Memory B cell (primary cell): ENCODE results near the gene ANKRD11.
"Not testable (repeated sequence)": the region's sequence is repeated elsewhere in the genome, so short reads cannot be mapped to it uniquely, and the experiment has no call there.

Experiments
- ATAC-seq: fragments of 150-1000 bp; cut with Tn5 transposase; 2 replicates; pipeline ENCODE4 v1.10.0; 2021; ENCODE audit warnings: low read depth, mild to moderate bottlenecking, moderate library complexity
- DNase-seq, 2 donors: peaks; one replicate each; pipeline ENCODE4 v3.0.0; 2022; ENCODE audit warnings: low spot score in 2 of 2
- H3K27ac Mint-ChIP-seq: one replicate; pipeline ENCODE4 v1.8.0; 2022; ENCODE audit warnings: mild to moderate bottlenecking, moderate library complexity, mixed read lengths
- H3K27me3 Mint-ChIP-seq: one replicate; pipeline ENCODE4 v1.8.0; 2022; ENCODE audit warnings: mixed read lengths
- H3K36me3 Mint-ChIP-seq: one replicate; pipeline ENCODE4 v1.8.0; 2022; ENCODE audit warnings: mild to moderate bottlenecking, mixed read lengths
- H3K4me1 Mint-ChIP-seq: one replicate; pipeline ENCODE4 v1.8.0; 2022; ENCODE audit warnings: mixed read lengths
- H3K4me3 Mint-ChIP-seq: one replicate; pipeline ENCODE4 v1.8.0; 2022; ENCODE audit warnings: mild to moderate bottlenecking, moderate library complexity, mixed read lengths
- H3K9me3 Mint-ChIP-seq: one replicate; pipeline ENCODE4 v1.8.0; 2022; ENCODE audit warnings: mixed read lengths

Gene ANKRD11

DNA sequence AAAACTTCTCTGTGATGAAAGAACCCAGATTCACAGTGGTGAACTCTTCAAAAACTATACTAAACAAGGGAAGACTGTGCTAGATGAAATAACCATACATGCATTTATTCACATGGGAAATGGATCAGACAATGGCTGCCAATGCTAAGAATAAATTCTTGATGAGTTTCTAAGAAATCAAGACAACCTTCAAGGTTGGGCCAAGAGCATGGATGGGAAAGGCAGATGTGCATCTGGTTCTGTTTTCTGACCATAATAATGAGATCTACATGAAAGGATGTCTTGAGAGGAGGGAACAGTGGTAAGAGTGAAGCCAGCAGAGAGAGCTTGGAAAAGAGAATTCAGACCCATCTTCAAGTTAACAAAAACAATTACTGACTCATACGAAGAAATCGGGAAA is 31.4 kb downstream of the ANKRD11 start:
- Mint-ChIP-seq H3K27ac (peak overlapping the region; percentile 31), H3K27me3 (no peaks in the 10 kb centered on the region), H3K4me1 (peaks cover 19% of the 10 kb centered on the region), H3K4me3 (no peak overlapping the region), H3K36me3 (peaks cover 17% of the 10 kb centered on the region), H3K9me3 (peaks cover 2% of the 10 kb centered on the region)
- DNase-seq: no peak
- ATAC-seq: no peak

DNA sequence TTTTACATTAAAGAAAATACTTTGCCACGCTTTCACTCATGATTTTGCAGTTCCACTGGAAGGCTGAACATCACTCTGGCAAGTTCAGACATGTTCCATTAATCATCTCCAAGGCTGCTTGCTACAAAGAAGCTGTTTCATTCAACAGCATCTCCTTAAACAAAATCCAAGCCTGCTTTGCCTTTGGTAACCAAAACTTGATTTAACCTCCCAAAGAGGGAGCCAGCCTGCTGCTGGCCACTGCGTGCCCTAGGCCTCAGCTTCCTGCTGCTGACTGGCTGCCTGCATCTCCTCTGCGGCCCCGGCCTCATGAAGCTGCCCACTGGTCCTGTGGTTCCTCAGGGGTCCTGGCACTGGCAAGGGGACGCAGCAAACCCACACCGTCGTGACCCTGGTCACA is 31.8 kb downstream of the ANKRD11 start:
- DNase-seq (no peak), ATAC-seq (no peak)
- Mint-ChIP-seq H3K4me1 (peaks cover 23% of the 10 kb centered on the region), H3K36me3 (peaks cover 17% of the 10 kb centered on the region), H3K9me3 (peaks cover 2% of the 10 kb centered on the region), H3K27me3 (no peaks in the 10 kb centered on the region), H3K27ac (peak overlapping the region; percentile 31), H3K4me3 (no peak overlapping the region)

DNA sequence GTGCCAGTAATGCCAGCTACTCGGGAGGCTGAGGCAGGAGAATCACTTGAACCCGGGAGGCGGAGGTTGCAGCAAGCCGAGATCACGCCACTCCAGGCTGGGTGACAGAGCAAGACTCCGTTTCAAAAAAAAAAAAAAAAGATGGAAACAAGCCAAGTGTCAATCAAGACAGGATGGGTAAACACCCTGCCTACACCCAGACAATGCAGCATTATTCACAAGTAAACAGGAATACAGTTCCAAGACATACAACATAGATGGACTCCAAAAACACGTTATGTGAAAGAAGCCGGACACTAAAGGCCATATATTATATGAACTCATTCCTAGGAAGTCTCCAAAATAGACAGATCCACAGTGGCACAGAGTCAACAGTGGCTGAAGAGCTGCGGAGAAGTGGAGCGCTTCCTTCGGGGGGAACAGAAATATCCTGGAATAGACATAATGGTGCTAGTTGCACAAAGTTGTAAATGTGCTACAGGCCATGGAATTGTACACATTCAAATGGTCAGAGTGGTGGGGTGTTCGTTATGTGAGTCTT is 33.9 kb downstream of the ANKRD11 start:
- ATAC-seq (no peak), DNase-seq (no peak)
- Mint-ChIP-seq H3K4me3 (no peak overlapping the region), H3K36me3 (peaks cover 15% of the 10 kb centered on the region), H3K27ac (no peak overlapping the region), H3K4me1 (peaks cover 25% of the 10 kb centered on the region), H3K27me3 (no peaks in the 10 kb centered on the region), H3K9me3 (peaks cover 2% of the 10 kb centered on the region)

GRCh38 chr16:89455692-89456091 is 34.7 kb downstream of the ANKRD11 start:
- no peak for DNase-seq
- H3K4me3 Mint-ChIP-seq: no peak overlapping the region

DNA sequence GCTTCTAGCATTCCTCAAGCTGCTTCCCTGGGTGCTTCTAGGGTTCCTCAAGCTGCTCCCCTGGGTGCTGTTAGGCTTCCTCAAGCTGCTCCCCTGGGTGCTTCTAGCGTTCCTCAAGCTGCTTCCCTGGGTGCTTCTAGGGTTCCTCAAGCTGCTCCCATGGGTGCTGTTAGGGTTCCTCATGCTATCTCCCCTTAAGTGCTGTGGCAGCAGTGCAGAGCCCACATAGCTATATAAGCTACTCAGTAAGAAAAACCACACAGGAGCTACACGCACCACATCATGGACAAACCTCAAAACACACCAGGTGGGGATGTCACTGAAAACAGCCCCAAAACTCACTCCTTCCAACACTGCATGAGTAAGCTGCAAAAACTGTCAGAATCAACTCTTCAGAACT is 35.2 kb downstream of the ANKRD11 start:
- peaks cover 17% of the 10 kb centered on the region for H3K4me1 Mint-ChIP-seq
- H3K27ac Mint-ChIP-seq: peak overlapping the region; percentile 45
- H3K27me3 Mint-ChIP-seq: no peaks in the 10 kb centered on the region
- peaks cover 2% of the 10 kb centered on the region for H3K9me3 Mint-ChIP-seq
- DNase-seq (peak in 1 of 2 donors; percentile 50), ATAC-seq (peak; percentile 62)
- no peak overlapping the region for H3K4me3 Mint-ChIP-seq
- peaks cover 10% of the 10 kb centered on the region for H3K36me3 Mint-ChIP-seq

More at GRCh38 chr16:89455692-89456091, 34.7 kb downstream of the ANKRD11 start:
- peaks cover 13% of the 10 kb centered on the region for H3K36me3 Mint-ChIP-seq
- H3K27me3 Mint-ChIP-seq: no peaks in the 10 kb centered on the region
- peaks cover 2% of the 10 kb centered on the region for H3K9me3 Mint-ChIP-seq
- H3K27ac Mint-ChIP-seq: peak overlapping the region; percentile 45
- H3K4me1 Mint-ChIP-seq: peaks cover 20% of the 10 kb centered on the region
- ATAC-seq: no peak

DNA sequence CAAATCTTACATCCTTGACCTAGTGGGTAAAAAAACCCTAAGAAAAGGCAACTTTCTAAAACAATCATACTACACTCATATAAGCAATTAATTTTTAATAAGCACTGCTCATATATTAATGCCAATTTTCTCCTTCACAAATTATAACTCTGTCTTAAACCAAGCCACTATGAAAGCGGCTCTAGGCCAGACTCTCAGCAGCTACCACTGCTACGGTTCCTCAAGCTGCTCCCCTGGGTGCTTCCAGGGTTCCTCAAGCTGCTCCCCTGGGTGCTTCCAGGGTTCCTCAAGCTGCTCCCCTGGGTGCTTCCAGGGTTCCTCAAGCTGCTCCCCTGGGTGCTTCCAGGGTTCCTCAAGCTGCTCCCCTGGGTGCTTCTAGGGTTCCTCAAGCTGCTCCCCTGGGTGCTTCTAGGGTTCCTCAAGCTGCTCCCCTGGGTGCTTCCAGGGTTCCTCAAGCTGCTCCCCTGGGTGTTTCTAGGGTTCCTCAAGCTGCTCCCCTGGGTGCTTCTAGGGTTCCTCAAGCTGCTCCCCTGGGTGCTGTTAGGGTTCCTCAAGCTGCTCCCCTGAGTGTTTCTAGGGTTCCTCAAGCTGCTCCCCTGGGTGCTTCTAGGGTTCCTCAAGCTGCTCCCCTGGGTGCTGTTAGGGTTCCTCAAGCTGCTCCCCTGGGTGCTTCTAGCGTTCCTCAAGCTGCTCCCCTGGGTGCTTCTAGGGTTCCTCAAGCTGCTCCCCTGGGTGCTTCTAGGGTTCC is 35.8 kb downstream of the ANKRD11 start:
- H3K27ac Mint-ChIP-seq: not testable (repeated sequence)
- DNase-seq: peak in 1 of 2 donors; percentile 46

GRCh38 chr16:89453501-89454321 is 36.6 kb downstream of the ANKRD11 start:
- H3K27me3 Mint-ChIP-seq: no peaks in the 10 kb centered on the region
- ATAC-seq: peak; percentile 24
- DNase-seq: no peak
- peaks cover 2% of the 10 kb centered on the region for H3K9me3 Mint-ChIP-seq
- peaks cover 5% of the 10 kb centered on the region for H3K36me3 Mint-ChIP-seq
- no peak overlapping the region for H3K4me3 Mint-ChIP-seq
- peaks cover 18% of the 10 kb centered on the region for H3K4me1 Mint-ChIP-seq
- peak overlapping the region; percentile 54 for H3K27ac Mint-ChIP-seq

More for the DNA sequence above, 35.8 kb downstream of the ANKRD11 start:
- H3K4me1 Mint-ChIP-seq: peaks cover 21% of the 10 kb centered on the region
- H3K27me3 Mint-ChIP-seq, H3K36me3 Mint-ChIP-seq, H3K9me3 Mint-ChIP-seq, H3K4me3 Mint-ChIP-seq: not testable (repeated sequence)
- ATAC-seq: peak; percentile 52

GRCh38 chr16:89452925-89453324 is 37.4 kb downstream of the ANKRD11 start:
- no peak for DNase-seq
- peaks cover 2% of the 10 kb centered on the region for H3K9me3 Mint-ChIP-seq
- no peaks in the 10 kb centered on the region for H3K27me3 Mint-ChIP-seq
- ATAC-seq: no peak
- peaks cover 18% of the 10 kb centered on the region for H3K4me1 Mint-ChIP-seq
- no peak overlapping the region for H3K27ac Mint-ChIP-seq
- H3K36me3 Mint-ChIP-seq: peaks cover 3% of the 10 kb centered on the region
- no peak overlapping the region for H3K4me3 Mint-ChIP-seq

DNA sequence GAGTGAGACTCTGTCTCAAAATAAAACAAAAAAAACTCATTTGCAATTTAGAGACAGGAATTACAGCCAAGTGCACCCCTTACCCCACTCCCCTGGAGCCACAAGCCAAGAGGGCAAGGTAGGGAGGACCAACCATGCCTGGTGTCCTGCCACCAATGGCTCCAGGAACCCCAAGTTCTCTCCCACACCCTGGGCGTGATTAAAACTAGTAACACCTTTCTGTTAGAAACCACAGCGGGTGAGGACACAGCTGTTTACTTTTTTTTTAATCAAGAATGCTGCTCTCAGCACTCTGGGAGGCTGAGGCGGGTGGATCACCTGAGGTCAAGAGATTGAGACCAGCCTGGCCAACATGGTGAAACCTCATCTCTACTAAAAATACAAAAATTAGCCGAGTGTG is 38.1 kb downstream of the ANKRD11 start:
- peaks cover 3% of the 10 kb centered on the region for H3K36me3 Mint-ChIP-seq
- no peak for ATAC-seq
- H3K4me1 Mint-ChIP-seq: peaks cover 21% of the 10 kb centered on the region
- no peak overlapping the region for H3K4me3 Mint-ChIP-seq
- H3K27me3 Mint-ChIP-seq: no peaks in the 10 kb centered on the region
- peaks cover 2% of the 10 kb centered on the region for H3K9me3 Mint-ChIP-seq
- H3K27ac Mint-ChIP-seq: no peak overlapping the region
- DNase-seq: no peak

DNA sequence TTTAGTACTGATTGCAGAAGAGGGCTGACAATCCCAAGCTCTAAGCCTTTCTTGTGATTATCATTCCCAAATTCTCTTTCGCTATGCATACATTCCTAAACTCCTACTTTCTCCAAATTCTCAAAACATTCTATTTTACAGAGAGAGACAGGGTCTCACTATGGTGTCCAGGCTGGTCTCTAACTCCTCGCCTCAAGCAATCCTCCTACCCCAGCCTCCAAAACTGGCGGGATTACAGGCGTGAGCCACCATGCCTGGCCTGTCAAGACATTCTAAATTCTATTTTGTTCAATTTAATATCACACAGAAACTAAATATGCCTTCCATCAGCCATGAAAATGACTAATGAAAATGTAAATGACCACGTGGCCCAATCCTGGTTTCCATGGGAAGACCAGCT is 39.8 kb downstream of the ANKRD11 start:
- no peaks in the 10 kb centered on the region for H3K27me3 Mint-ChIP-seq
- no peak overlapping the region for H3K4me3 Mint-ChIP-seq
- ATAC-seq (no peak), DNase-seq (no peak)
- no peaks in the 10 kb centered on the region for H3K36me3 Mint-ChIP-seq
- no peak overlapping the region for H3K27ac Mint-ChIP-seq
- H3K4me1 Mint-ChIP-seq: peaks cover 29% of the 10 kb centered on the region
- peaks cover 2% of the 10 kb centered on the region for H3K9me3 Mint-ChIP-seq

DNA sequence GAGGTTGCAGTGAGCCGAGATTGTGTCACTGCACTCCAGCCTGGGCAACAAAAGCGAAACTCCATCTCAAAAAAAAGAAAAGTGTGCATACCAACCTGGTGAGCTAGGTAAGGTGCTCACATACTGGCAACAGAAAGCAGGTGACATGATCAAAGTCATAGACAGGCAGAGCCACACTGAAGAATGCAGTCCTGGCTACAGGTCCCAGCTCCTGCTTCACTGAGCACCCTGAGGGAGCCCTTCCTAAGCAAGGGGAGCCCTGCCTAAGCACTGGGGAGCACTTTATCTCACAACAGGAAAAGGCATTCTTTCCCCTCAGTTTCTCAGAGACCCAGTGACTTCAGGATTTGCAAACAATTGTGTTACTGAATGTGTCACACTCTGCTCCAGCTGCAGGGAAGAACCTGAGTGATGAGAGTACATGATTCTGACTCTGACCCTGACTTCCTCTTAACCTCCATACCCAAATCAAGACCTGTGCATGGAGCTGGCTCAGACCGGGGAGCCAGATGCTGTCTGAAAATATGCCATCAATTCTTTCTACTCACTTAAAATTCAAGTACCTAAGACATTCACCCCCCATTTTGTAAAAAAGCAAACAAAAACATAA is 40.5 kb downstream of the ANKRD11 start:
- Mint-ChIP-seq H3K27me3 (no peaks in the 10 kb centered on the region), H3K9me3 (no peaks in the 10 kb centered on the region), H3K36me3 (no peaks in the 10 kb centered on the region), H3K27ac (no peak overlapping the region), H3K4me3 (no peak overlapping the region), H3K4me1 (peaks cover 34% of the 10 kb centered on the region)
- DNase-seq (no peak), ATAC-seq (peak; percentile 49)

GRCh38 chr16:89448656-89449055 is 41.7 kb downstream of the ANKRD11 start:
- H3K4me1 Mint-ChIP-seq: peaks cover 32% of the 10 kb centered on the region
- no peaks in the 10 kb centered on the region for H3K27me3 Mint-ChIP-seq
- peaks cover under 1% of the 10 kb centered on the region for H3K36me3 Mint-ChIP-seq
- H3K27ac Mint-ChIP-seq: no peak overlapping the region
- H3K4me3 Mint-ChIP-seq: no peak overlapping the region
- no peak for DNase-seq
- H3K9me3 Mint-ChIP-seq: no peaks in the 10 kb centered on the region
- no peak for ATAC-seq

DNA sequence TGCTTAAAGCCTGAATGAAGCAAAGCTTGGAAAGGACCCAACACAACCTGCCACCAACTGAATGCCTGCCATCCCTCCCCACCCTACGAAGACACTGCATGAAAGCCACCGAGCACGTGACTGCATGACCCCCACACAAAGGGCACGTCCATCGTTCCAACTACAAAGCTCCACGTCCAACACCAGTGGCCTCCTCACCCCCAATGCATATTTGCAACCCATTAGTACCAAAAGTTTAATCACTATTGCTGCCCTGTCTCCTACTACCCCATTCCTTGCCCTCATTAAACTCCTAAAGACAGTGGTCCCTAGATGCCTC is 43.4 kb downstream of the ANKRD11 start:
- Mint-ChIP-seq H3K9me3 (no peaks in the 10 kb centered on the region), H3K4me3 (no peak overlapping the region), H3K36me3 (peaks cover 2% of the 10 kb centered on the region), H3K4me1 (peaks cover 45% of the 10 kb centered on the region), H3K27ac (no peak overlapping the region), H3K27me3 (no peaks in the 10 kb centered on the region)
- ATAC-seq (no peak), DNase-seq (no peak)
